ENCODE results near the gene PDE6A.

PDE6A gene

GRCh38 chr5:149820536-149821510 lies 123.8 kb downstream of the PDE6A start:
- no peak overlapping the region for H3K4me3 ChIP-seq (ENCODE audit: low read depth, low read length)
- DNase-seq (ENCODE audit: low read depth) = no peak
- TF ChIP-seq CTCF (conservative IDR thresholded peaks at IDR 0.05; ENCODE audit: low read depth, low read length) = no peak

DNA sequence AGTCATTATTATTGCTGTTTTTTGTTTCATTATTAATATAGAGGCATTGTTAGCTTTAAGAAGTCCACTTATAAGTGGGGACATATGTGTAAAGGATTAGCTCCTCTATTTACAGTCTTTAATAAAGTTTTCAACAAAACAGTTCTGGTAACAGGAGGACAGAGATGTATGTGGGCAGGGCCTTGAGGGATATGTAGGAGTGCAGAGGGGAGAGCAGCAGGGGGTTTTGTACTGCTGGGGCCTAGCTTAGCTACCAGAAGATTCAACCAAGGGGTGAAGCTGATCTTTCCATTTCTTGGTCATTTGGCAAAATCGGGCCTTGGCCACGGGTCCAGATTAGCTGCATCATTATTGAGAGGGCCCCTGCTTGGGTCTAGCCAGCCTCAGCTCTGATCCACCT lies 124.6 kb downstream of the PDE6A start:
- DNase-seq (ENCODE audit: low read depth) = no peak
- TF ChIP-seq CTCF (conservative IDR thresholded peaks at IDR 0.05; ENCODE audit: low read depth, low read length) = no peak
- no peak overlapping the region for H3K4me3 ChIP-seq (ENCODE audit: low read depth, low read length)

DNA sequence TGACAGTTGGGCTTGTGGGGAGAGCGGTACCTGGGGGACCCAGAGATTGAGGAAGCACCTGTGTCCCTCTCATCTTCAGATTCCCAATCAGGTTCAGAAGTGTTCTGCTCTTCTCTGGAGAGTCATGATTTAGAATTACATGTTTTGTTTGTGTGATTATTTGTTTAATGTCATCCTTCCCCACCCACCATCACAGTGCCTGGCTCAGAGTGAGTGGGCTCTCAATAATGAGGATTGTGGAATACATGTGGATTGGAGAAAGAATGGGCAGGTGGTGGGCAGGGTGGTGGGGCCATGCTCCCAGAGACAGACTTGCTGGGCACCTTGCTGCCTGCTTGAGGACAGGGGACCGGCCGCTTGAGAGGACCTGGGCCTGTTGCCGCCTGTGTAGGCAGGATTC lies 126.5 kb downstream of the PDE6A start:
- TF ChIP-seq CTCF (conservative IDR thresholded peaks at IDR 0.05; ENCODE audit: low read depth, low read length) = no peak
- H3K4me3 ChIP-seq (ENCODE audit: low read depth, low read length) = no peak overlapping the region
- no peak for DNase-seq (ENCODE audit: low read depth)

DNA sequence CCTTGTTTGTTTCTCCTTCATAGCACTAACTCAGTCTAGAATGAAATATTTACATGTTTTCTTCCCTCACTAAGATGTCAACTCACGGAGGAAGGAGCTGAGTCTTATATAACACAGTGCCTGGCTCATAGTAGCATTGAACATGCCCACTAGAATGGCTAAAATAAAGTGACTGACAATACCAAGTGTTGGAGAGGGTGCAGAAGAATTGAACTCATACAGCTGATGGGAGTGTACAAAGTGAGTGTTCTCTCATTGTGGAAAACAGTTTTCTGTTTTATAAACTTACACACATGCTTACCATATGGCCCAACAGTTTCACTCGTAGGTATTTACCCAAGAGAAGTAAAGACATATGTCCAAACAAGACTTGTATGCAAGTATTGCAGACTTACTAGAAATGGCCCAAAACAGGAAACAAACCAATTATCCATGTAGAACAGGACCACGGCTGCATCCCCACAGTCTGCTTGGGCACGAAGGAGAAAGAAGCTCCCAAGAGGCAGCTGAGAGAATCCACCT lies 127.0 kb downstream of the PDE6A start:
- TF ChIP-seq CTCF (conservative IDR thresholded peaks at IDR 0.05; ENCODE audit: low read depth, low read length) = no peak
- DNase-seq (ENCODE audit: low read depth) = no peak
- no peak overlapping the region for H3K4me3 ChIP-seq (ENCODE audit: low read depth, low read length)

GRCh38 chr5:149816661-149817060 lies 127.9 kb downstream of the PDE6A start:
- no peak overlapping the region for H3K4me3 ChIP-seq (ENCODE audit: low read depth, low read length)
- no peak for TF ChIP-seq CTCF (conservative IDR thresholded peaks at IDR 0.05; ENCODE audit: low read depth, low read length)
- DNase-seq (ENCODE audit: low read depth) = no peak

DNA sequence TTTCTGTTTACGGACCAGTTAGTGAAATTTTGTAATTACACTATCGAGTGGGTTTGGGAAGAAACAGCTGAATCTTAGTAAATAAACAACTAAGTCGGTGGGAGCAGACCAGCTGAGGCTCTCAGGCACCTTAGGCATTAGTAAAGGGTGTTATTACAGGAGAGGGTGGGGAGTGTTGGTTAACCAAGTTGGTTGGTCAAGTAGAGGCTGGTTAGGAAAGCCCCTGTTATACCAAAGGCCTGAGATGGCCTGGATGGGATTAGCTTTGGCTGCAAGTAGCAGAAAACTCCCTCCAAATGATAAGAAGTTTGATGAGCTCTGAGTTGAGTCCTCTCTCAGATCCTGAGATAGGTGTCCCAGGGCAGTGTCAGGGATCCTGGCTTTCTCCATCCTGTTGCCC lies 133.1 kb downstream of the PDE6A start:
- no peak for TF ChIP-seq CTCF (conservative IDR thresholded peaks at IDR 0.05; ENCODE audit: low read depth, low read length)
- no peak overlapping the region for H3K4me3 ChIP-seq (ENCODE audit: low read depth, low read length)
- DNase-seq (ENCODE audit: low read depth) = no peak
